ENCODE measurements around the gene WDR70. TPM values are rescaled to one million over a fixed set of nuclear protein-coding genes. Genes with fewer than 3 reads are reported as not detected.
"Not testable (repeated sequence)": the region's sequence is repeated elsewhere in the genome, so short reads cannot be mapped to it uniquely, and the experiment has no call there.

Gene WDR70
- total RNA-seq, 6 experiments from 2014 or later: 8.8 to 13.4 (median 11.3) TPM

DNA sequence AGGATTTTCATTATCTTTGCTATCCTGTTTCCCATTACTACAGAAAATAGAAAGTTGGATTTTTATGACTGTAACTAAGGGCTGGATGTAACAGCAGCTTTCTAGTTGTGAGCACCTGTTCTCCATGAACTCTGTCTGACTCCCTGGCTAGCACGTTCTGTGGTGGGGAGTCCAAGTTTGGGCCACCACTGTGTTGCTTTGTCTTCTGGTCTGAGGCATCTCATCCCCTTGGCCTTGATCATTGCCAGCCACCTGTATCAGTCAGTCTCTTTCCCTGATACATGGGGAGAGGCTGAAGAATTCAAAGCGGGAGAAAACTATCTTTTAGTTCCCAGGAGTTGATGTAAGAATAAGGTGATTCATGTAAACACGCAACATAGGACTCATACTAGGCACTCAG is 33.4 kb downstream of the WDR70 start:
- 80% methylated on average over 2 of the region's 3 CpGs for WGBS (ENCODE audit: insufficient coverage, low coverage, low lambda C conversion rate, missing lambda C conversion rate)
- Histone ChIP-seq H3K4me3 (no peak overlapping the region), H3K9me3 (no peaks in the 10 kb centered on the region), H3K27ac (no peak overlapping the region), H3K4me1 (no peaks in the 10 kb centered on the region), H3K27me3 (no peaks in the 10 kb centered on the region), H3K36me3 (peaks cover 0 to under 1% (median 0%) of the 10 kb centered on the region in 4 donors)
- intact Hi-C loops (cut with DNase I): no loop called here
- no peak for ATAC-seq
- DNase-seq: no peak
- no peak for TF ChIP-seq POLR2A (IDR thresholded peaks at IDR 0.05)
- TF ChIP-seq, protein P1, sequence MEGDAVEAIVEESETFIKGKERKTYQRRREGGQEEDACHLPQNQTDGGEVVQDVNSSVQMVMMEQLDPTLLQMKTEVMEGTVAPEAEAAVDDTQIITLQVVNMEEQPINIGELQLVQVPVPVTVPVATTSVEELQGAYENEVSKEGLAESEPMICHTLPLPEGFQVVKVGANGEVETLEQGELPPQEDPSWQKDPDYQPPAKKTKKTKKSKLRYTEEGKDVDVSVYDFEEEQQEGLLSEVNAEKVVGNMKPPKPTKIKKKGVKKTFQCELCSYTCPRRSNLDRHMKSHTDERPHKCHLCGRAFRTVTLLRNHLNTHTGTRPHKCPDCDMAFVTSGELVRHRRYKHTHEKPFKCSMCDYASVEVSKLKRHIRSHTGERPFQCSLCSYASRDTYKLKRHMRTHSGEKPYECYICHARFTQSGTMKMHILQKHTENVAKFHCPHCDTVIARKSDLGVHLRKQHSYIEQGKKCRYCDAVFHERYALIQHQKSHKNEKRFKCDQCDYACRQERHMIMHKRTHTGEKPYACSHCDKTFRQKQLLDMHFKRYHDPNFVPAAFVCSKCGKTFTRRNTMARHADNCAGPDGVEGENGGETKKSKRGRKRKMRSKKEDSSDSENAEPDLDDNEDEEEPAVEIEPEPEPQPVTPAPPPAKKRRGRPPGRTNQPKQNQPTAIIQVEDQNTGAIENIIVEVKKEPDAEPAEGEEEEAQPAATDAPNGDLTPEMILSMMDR (IDR thresholded peaks at IDR 0.05): no peak

- H3K36me3 ChIP-seq; H3K27me3 ChIP-seq; H3K4me3 ChIP-seq; intact Hi-C loops (cut with DNase I); H3K27ac ChIP-seq; H3K4me1 ChIP-seq; DNase-seq; H3K9me3 ChIP-seq; ATAC-seq: not testable (repeated sequence)
- WGBS (ENCODE audit: insufficient coverage, low coverage, low lambda C conversion rate, missing lambda C conversion rate): no CpG with 5 or more reads among the region's 33 CpGs
Measured at GRCh38 chr5:37415456-37415855, 36.3 kb downstream of the WDR70 start.

GRCh38 chr5:37417347-37417746 is 38.2 kb downstream of the WDR70 start:
- H3K27ac ChIP-seq: no peak overlapping the region
- 88% methylated on average over 8 of the region's 9 CpGs for WGBS (ENCODE audit: insufficient coverage, low coverage, low lambda C conversion rate, missing lambda C conversion rate)

GRCh38 chr5:37424441-37424840 is 45.3 kb downstream of the WDR70 start:
- TF ChIP-seq, protein P1 (IDR thresholded peaks at IDR 0.05): no peak
- TF ChIP-seq POLR2A (IDR thresholded peaks at IDR 0.05): no peak
- no peaks in the 10 kb centered on the region for H3K9me3 ChIP-seq
- no peaks in the 10 kb centered on the region for H3K4me1 ChIP-seq
- 72% methylated on average over 5 of the region's 8 CpGs for WGBS (ENCODE audit: insufficient coverage, low coverage, low lambda C conversion rate, missing lambda C conversion rate)
- peaks cover 0 to 8% (median 2%) of the 10 kb centered on the region in 4 donors for H3K36me3 ChIP-seq
- intact Hi-C loops (cut with DNase I): no loop called here
- DNase-seq: no peak
- H3K4me3 ChIP-seq: no peak overlapping the region
- peak in 1 of 4 donors; percentile 25 for ATAC-seq
- H3K27me3 ChIP-seq: no peaks in the 10 kb centered on the region
- H3K27ac ChIP-seq: no peak overlapping the region

More at GRCh38 chr5:37417347-37417746, 38.2 kb downstream of the WDR70 start:
- peaks cover 0 to 8% (median 0%) of the 10 kb centered on the region in 4 donors for H3K36me3 ChIP-seq
- H3K27me3 ChIP-seq: no peaks in the 10 kb centered on the region
- intact Hi-C loops (cut with DNase I): no loop called here
- no peak overlapping the region for H3K4me3 ChIP-seq
- ATAC-seq (no peak), DNase-seq (no peak)
- H3K9me3 ChIP-seq: no peaks in the 10 kb centered on the region
- no peaks in the 10 kb centered on the region for H3K4me1 ChIP-seq
- no peak for TF ChIP-seq POLR2A (IDR thresholded peaks at IDR 0.05)
- TF ChIP-seq, protein P1 (IDR thresholded peaks at IDR 0.05): no peak

DNA sequence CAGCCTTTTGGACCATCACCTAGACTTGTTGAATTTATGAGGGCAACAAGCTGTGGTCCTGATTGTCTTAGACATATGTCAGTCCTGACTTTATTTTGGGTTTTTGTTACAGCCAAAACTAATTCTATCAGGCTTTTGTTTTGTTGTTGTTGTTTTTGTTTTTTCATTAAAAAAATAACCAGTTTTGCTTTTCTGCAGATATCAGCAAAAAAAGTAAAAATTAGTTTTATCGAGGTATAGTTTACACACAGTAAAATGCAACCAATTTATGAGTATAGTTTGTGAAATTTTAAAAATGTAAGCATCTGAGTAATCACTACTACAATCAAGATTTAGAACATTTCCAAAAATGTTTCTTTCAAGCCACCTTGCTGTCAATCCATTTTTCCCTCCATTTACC is 48.9 kb downstream of the WDR70 start:
- TF ChIP-seq POLR2A (IDR thresholded peaks at IDR 0.05): no peak
- TF ChIP-seq, protein P1 (IDR thresholded peaks at IDR 0.05): no peak

More for the DNA sequence above, 48.9 kb downstream of the WDR70 start:
- Histone ChIP-seq H3K9me3 (no peaks in the 10 kb centered on the region), H3K27me3 (no peaks in the 10 kb centered on the region), H3K4me1 (no peaks in the 10 kb centered on the region), H3K36me3 (peaks cover 0 to 8% (median 0%) of the 10 kb centered on the region in 4 donors), H3K4me3 (no peak overlapping the region), H3K27ac (no peak overlapping the region)
- ATAC-seq (no peak), DNase-seq (no peak)
- intact Hi-C loops (cut with DNase I): no loop called here
- WGBS (ENCODE audit: insufficient coverage, low coverage, low lambda C conversion rate, missing lambda C conversion rate): 95% methylated on average over 1 of the region's 1 CpG
